ENCODE measurements around the gene PNPLA2.

PNPLA2 gene

DNA sequence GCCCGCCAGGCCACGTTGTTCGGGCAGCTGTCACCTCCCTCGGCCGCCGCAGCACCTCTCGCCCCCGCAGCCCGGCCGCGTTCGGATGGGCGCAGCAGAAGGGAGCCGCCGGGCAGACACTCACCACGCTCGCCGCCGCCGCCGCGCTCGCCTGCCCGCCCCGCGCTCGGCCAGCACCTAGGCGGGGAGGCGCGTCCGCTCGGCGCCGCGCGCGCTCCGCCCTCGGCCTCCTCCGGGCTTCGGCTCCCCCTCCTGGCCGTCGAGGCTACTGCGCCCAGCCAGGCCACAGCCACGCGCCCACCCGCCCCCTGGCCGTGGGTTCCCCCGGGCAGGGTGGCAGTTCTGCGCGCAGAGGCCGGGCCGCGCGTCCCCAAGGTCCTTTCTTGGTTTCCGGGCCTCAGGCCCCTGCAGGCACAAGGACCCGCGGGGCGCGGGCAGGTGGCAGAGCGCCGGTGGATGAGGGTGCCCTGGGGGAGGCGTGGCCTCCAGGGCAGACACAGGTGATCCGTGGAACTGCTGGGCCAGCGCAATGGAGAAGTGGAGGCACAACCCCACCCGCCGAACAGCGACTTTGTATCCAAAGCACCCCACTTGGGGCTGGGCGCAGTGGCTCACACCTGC is 20.5 kb upstream of the PNPLA2 start, which contains the start of gene SLC25A22:
Gene SLC25A22, minus strand, starts transcription at position 189 of the 621 bp plus-strand sequence. CDS start 3,275 bp downstream, outside the sequence.
- peak; percentile 69 for DNase-seq (ENCODE audit: low spot score)

DNA sequence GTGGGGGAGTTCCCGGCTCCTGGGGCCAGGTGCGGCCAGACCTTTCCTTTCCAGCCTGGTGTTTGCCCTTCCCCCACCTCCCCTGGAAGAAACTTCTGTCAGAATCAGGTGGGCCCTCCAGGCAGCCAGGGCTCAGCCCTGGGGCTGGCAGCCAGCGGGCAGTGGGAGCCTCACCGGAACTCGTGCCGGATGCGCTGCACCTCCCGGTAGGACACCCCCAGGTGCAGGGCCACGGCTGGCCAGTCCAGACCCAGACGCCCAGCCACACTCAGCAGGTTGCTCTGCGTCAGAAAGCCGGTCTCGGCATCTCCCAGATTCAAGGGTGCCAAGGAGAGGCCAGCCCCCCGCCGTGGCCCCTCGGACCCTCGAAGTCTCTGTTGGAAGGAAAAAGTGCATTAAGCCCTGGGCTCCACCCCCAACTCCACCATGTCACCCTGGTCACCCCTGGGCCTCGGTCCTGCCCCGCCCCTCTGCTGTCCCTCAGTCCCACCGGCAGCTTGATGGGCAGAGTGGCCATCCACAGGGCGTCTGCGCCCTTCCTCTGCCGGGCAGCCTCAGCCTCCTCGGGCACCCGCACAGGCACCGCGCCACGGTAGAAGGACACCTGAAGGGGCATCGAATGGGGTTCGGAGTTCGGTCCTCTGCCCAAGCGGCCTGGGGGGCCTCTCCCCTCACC is 18.9 kb upstream of the PNPLA2 start:
- no peak for DNase-seq (ENCODE audit: low spot score)

DNA sequence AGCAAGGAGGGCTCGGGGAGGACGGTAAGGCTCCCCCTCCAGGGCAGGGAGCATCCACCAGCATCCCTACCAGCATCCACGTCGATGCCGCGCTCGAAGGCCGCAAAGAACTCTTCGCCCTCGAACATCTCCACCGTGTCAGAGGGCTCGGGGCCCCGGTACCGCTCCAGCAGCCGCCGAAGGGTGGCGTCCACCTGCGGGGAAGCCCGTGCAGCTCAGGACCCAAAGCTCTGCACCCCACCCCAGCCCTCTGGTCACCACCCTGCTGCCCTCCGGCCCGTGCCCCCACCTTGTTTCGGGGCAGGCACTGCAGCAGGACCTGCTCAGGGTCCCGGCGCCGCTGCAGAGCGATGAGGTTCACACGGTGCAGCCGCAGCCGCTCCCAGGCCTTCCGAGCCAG is 18.2 kb upstream of the PNPLA2 start:
- DNase-seq (ENCODE audit: low spot score) = no peak

DNA sequence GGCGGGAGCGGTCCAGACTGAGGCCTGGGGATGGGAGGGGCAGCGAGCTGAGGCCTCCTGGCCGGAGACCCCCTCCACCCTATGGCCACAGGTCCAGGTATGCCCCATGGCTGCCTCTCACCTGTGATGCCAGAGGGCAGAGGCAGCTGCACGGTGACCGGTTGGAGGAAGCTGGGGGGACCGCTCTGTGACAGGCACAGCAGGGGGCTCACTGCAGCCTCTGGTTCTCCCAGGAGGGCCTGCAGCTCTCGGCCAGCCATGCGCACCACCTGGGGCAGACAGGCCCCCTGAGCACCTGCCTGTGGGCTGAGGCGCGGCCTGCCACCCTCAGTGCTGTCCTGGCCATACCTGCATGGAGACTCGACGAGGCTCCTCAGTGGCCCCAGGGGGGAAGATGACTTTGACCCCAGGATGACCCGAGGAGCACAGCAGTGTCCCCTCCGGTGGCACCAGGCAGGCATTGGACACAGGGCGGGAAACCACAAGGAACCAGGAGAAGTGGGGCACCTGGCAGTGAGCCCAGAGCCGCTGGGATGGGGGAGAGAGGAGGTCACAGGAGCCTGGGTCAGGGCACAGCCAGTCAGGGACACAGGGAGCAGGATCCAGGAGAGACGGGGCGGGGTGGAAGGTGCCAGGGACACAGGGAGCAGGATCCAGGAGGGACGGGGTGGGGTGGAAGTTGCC is 17.5 kb upstream of the PNPLA2 start:
- DNase-seq (ENCODE audit: low spot score) = no peak

DNA sequence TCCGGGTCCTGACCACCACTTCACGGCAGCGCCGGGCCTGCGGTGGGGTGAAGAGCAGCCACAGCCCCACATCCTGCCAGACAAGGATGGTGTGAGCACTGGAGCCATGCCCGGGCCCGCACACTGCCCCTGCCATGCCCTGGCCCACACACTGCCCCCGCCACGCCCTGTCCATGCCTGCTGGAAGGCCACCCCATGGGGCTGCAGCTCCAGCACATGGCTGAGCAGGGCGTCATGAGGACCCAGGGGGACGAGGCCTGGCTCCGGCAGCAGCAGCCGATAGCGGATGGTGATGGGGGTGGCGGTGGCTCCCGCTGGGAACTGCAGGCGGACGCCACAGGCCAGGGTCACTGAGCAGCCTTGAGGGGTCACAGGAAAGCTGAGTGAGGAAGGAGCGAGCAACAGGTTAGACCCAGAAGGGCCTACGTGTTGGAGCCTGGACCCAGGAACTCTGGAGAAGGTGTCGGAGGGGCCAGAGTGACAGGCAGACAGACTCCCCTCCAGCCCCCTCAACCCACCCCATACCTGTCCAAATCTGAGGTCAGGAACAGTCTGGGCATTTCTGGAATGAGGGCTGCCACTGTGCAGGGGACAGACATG is 16.6 kb upstream of the PNPLA2 start:
- no peak for DNase-seq (ENCODE audit: low spot score)

DNA sequence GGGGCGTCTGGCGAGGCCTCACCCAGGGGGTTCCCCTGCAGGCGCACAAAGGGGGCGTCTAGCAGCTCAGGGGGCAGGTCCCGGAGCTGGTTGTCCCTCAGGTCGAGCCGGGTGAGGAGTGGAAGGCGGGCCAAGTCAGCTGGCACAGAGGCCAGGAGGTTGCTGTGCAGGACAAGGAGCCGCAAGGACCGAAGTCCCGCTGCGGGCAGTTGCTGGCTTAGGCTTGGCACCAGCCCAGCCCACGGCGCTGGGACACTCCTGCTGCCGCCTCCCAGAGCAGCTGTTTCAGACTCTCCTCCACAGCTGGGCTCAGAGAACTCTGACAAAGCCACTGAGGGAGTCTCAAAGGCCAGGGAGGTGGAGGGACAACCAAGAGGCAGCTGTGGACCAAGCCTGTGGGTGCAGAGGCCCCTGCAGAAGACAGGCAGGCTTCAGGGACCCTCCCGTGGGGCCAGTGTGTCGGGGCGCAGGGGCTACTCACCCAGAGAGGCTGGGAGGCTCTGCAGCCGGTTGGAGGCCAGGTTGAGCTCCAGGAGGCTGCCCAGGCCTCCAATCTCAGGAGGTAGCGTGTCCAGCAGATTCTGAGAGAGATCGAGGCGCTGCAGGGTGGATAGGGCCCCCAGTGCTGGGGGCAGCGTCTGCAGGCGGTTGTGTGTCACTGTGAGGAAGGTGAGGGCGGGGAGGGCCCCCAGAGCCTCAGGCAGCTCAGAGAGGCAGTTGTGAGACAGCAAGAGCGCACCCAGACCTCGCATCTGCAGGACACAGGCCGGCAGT is 15.8 kb upstream of the PNPLA2 start:
- DNase-seq (ENCODE audit: low spot score) = no peak

DNA sequence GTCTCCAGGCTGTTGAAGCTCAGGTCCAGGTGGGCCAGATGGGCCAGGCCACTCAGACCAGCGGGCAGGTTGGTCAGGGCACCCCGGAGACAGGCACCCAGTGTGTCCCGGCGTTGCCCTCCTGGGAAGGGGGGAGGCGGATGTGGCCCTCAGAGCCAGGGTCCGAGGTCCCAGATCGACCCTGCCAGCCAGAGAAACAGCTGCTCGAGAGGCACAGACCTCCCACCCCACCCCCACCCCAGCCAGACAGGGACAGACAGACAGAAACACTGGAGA is 15.3 kb upstream of the PNPLA2 start:
- no peak for DNase-seq (ENCODE audit: low spot score)

DNA sequence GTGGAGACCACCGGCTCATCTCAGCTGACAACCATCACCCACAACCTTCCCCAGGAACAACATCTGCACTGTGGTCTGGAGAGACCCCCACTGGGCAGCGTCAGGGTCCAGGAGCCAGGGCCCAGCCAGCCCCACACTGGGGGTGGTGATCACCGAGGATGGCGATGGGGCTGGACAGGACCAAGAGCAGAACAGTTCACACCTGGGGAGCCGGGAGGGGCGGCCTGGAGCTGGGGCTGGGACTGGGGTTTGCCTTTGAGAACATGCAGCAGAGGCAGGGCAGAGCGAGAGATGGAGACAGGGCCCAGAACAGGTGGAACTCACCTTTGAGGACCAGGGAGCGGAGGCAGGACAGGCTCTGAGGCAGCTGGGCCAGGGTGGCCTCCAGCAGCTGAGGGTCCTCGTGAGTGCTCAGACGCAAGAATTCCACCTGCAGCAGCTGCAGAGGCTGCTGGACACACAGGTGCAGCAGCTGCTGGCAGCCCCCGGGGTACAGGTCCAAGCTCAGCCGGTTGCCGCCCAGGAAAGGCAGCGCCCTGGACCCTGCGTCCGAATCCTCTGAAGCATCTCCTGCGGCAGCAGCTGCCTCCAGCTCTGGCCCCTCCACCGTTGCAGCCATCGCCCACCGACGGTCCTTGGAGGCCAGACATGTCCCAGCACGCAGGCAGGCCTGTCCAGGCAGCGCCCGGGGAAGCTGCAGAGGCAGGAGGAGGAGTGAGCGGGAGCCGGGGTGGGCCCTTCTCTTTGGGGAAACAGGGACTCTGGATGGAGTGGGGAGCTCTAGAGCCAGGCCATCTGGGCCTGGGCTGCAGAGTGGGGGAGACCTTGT is 14.7 kb upstream of the PNPLA2 start:
- DNase-seq (ENCODE audit: low spot score) = no peak

DNA sequence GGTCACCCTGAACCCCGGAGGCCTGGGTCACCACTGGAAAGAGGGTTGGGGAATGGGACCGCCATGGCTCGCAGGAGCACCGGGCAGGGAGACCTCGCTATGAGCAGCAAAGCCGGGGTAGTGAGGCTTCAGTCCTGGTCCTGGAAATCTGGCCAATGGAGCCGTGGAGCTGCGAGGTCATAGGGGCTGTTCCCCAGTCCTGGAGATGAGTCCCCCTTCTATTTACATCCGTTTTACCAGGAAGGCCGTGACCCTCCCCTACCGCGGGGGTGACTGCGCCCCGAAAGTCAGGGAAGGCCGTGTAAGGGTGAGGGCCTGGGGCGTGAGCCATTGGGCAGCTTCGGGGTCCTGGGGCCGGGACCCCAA is 14.1 kb upstream of the PNPLA2 start:
- no peak for DNase-seq (ENCODE audit: low spot score)

DNA sequence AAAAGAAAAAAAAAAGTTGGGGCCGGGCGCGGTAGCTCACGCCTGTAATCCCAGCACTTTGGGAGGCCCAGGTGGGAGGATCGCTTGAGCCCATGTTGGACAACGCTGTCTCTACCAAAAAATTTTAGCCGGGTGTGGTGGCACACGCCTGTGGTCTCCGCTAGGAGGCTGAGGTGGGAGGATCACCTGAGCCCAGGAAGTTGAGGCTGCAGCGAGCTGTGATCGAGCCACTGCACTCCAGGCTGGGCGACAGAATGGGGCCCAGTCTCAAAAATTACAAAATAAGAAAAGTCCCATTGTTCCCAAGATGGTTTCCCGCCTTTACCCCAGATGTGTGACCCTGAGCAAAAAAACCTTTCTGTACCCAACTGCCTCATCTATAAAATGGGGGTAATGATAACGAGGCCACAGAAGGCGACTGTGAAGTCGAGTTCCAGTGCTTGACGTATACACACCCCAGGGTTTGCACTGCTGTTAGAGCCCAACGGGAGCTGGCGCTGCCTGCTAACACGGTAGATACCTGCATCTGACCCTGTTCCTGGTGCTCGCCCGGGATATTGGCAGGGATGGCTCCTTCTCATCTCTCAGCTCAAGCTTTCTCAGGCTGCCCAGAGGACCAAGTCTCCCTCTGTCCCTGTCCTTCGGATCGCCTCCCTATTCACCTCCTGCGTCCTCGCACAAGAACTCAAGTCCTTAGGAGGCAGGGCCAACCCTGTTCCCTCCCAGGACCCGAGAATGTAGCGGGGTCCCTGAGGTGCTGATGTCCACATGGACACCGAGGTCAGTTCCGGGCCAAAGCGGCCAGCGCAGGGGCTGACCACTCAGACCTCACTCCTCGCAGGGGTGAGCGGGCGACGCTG is 10.1 kb upstream of the PNPLA2 start:
- DNase-seq (ENCODE audit: low spot score) = no peak

DNA sequence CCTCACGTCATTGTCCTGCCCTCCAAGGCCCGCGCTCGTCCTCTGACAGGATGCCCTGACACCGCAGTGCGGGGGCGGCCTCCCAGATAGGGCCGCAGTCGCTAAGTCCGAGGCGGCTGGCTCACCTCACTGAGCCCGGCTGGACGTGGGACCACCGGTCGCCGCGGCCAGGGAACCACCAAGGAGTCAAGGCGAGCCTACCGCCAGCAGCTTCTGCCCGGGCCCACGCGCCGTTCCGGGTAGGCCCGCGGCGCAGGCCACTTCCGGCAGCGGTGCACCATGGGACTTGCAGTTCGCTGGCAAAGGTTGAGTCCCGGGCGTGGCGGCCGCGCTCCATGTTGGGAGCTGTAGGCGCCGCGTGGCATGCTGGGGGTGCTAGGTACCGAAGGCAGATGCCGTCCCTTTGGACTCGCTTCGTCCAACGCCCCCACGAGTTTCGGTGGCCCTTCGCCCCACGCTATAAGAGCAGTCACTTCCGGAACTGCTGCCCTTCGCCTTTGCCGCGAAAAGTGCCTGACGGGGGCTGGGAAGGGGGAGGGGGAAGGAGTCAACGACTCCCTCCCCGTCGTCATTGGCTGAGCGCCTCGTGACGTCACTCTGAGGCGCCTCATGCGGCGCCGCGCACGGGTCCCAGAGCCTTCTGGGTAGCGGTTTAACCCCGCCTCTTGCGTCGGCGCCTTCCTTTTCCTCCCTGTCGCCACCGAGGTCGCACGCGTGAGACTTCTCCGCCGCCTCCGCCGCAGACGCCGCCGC is 9.3 kb upstream of the PNPLA2 start, which contains the start of gene RPLP2:
Gene RPLP2, plus strand, starts transcription at position 681 of the 753 bp plus-strand sequence. CDS start 268 bp downstream, outside the sequence.
- peak; percentile 95 for DNase-seq (ENCODE audit: low spot score)

DNA sequence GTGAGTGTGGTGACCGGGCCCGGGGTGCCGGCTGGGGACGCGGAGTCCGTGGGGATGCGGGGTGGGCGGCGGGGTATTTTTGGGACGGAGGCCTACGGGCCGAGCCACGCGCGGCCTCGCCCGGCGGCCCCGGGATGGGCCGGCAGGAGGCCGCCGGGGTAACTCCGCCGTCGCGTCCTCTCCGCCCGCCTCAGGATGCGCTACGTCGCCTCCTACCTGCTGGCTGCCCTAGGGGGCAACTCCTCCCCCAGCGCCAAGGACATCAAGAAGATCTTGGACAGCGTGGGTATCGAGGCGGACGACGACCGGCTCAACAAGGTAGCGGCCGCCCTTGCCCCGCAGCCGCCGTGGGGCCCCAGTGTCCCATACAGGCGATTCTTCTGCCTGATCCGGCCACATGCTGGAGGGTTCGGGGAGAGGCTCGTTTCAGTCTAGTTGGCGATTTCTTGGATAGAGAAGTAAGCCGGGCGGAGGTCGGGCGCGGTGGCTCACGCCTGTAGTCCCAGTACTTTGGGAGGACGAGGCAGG is 8.6 kb upstream of the PNPLA2 start:
- DNase-seq (ENCODE audit: low spot score) = no peak

DNA sequence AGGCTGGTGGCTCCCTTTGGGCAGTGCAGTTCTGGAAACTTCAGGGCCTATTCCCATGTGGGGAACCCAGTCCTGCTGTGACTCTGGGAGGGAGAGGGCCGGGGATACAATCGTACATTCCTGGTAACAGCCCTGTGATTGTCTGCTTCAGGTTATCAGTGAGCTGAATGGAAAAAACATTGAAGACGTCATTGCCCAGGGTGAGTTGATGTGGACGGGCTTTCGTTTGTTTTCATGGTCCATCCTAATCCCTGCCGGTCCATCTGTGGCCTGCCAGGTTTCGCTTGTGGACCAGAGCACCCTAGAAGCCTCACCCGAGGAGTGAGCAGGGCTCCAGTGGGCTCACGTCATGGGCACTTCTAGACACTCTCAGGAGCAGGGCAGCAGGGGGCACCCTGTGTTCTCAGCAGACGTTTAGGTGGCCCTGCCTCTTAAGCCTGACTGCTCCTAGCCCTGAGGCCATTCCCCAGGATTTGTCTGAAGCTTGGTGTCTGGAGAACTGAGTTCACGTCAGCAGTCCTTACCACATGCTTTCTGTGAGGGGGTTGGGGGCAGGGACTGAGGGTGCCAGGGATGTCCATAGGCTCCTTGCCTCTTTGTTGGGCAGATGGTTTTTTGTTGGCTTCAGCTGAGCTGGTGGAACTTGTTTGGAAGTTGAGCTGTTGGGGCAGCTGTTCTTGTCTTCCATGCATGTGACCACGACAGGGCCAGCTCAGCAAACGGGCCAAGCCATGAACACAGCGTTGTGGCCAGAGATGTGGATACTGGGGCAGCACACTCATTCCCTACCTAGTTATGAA is 7.1 kb upstream of the PNPLA2 start:
- no peak for DNase-seq (ENCODE audit: low spot score)

DNA sequence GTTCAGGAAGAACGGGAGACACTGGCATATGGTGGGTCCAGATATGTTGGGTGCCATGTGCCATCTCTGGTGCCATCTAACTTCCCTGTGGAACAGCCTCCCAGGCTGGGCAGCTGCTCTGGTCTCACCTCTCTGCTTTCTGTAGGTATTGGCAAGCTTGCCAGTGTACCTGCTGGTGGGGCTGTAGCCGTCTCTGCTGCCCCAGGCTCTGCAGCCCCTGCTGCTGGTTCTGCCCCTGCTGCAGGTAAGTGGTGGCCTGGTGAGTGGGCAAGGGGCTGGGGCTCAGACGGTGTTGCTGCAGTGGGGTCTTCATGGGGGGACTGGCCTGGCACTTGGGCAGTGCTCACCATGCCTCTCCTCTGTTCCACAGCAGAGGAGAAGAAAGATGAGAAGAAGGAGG is 6.3 kb upstream of the PNPLA2 start:
- no peak for DNase-seq (ENCODE audit: low spot score)

DNA sequence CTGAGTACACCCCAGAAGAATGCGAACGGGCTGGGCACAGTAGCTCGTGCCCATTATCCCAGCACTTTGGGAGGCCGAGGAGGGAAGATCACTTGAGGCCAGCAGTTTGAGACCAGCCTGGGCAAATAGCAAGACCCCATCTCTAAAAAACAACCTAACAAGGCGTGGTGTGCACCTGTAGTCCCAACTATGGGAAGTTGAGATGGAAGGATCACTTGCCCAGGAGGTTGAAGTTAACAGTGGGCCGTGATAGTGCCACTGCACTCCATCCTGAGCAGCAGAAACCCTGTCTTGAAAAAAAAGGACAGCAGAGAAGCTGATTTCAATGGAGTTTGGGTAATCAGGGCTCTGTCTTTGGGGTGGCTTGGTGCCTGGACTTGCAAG is 5.7 kb upstream of the PNPLA2 start:
- no peak for DNase-seq (ENCODE audit: low spot score)

DNA sequence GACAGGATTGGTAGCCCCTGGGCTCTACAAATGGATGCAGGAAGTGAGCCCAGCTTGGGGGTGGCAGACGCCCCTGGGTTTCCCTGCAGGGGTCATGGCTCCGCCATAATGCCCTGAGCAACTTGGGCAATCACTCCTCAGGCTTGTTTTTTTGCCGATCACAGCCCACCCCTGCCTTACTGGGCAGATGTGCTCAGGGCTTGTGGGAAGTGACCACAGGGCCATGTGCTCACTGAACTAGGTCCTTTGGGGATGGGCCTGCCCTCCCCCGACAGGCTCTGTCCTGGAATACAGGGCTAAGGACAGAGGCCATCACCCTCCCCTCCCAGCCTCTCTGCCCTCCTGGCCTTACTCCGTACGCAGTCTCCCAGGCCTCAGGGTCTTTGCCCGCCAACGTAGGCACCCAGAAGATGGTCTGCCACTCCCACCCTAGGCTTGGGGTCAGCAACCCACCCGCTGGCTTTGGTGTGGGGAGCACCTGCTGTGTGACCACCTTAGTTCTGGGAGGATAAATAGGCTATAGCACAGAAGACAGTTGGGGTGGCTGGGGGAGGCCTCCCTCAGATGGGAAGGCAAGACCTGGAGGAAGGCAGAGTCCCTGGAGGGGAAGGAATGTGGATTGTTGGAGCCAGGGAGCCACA is 5.1 kb upstream of the PNPLA2 start:
- no peak for DNase-seq (ENCODE audit: low spot score)

DNA sequence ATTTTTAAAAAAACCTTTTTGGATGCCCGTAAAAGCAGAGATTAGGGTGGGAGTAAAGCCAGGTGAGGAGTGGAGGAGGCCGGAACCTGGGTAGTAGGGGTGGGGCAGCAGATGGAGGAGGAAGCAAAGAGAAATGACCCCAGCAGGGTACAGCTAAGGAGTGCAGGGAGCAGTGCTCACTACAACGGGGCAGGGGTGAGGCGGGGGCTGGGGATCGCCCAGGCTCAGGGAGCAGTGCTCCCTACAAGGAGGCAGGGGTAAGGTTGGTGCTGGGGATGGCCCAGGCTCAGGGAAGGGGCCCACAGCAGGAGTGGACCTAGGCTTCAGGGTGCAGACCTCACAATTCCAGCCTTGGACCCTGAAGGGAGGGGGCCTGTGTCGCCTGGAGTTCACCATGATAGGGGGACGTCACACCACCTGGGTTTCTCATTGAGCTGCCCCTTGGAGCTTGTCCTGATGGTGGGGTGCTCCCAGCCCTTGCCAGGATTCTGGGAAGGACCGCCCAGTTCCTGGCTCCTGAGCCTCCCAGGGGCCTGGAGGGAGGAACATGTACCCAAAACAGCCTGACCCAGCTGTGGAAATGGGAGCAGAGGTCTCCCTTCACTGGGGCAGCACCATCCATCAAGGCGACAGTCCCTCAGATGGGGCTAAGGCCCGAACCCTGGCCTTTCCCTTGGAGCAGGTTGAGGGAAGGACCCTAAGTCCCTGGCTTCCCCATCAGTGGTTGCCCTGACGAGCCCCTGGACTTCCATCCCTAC is 2.9 kb upstream of the PNPLA2 start:
- no peak for DNase-seq (ENCODE audit: low spot score)

DNA sequence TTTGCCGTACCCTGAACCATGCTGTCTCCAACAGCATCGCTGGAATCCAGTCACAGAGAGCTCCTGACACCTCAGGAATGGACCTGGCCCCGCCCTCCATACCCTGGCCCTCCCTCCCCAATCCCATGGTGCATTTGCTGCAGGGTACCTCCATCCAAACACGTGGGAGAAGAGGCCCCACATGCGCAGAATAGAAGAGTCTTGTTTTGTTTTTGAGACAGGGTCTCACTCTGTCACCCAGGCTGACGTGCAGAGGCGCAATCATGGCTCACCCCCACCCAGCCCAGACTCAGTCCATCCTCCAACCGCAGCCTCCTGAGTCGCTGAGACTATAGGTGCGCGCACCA is 2.3 kb upstream of the PNPLA2 start:
- no peak for DNase-seq (ENCODE audit: low spot score)

Measured in SW480 (cell line).